ENCODE results near the gene SCN8A.

The SCN8A gene

DNA sequence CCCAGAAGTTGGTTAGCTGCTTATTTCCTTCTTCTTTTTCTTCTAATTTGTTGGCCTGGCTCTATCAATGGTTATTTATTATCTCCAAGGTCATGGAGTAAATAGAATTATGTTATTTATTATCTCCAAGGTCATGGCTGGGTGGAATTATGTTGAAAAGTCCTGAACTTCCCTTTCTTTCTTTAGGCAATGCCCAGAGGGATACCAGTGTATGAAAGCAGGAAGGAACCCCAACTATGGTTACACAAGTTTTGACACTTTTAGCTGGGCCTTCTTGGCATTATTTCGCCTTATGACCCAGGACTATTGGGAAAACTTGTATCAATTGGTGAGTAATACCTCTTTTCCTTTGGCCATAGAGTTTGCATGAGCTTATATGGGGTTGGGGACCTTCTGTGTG is 111.6 kb downstream of the SCN8A start:
- H3K4me1 ChIP-seq (ENCODE audit: low read length) = no peaks in the 10 kb centered on the region
- H3K9me2 ChIP-seq (replicated peaks; ENCODE audit: insufficient read depth, low read length) = no peaks in the 10 kb centered on the region
- H3F3A ChIP-seq (ENCODE audit: insufficient read depth, low read length) = no peaks in the 10 kb centered on the region
- no peak overlapping the region for H3K27ac ChIP-seq (ENCODE audit: low read length)
- DNase-seq = no peak
- no peaks in the 10 kb centered on the region for H3K9me3 ChIP-seq (replicated peaks; ENCODE audit: insufficient read depth, low read length)
- H3K36me3 ChIP-seq (replicated peaks; ENCODE audit: insufficient read depth, low read length) = no peaks in the 10 kb centered on the region
- H3K9ac ChIP-seq (ENCODE audit: low read length) = no peak overlapping the region
- H4K20me1 ChIP-seq (ENCODE audit: insufficient read depth, low read length) = no peaks in the 10 kb centered on the region
- H3K79me2 ChIP-seq (ENCODE audit: low read length) = no peaks in the 10 kb centered on the region
- TF ChIP-seq EZH2phosphoT487 (IDR thresholded peaks at IDR 0.05; ENCODE audit: low read length) (no peak), EZH2 (optimal IDR thresholded peaks at IDR 0.05; ENCODE audit: low read depth, low read length) (no peak)
- TF ChIP-seq, protein P1, sequence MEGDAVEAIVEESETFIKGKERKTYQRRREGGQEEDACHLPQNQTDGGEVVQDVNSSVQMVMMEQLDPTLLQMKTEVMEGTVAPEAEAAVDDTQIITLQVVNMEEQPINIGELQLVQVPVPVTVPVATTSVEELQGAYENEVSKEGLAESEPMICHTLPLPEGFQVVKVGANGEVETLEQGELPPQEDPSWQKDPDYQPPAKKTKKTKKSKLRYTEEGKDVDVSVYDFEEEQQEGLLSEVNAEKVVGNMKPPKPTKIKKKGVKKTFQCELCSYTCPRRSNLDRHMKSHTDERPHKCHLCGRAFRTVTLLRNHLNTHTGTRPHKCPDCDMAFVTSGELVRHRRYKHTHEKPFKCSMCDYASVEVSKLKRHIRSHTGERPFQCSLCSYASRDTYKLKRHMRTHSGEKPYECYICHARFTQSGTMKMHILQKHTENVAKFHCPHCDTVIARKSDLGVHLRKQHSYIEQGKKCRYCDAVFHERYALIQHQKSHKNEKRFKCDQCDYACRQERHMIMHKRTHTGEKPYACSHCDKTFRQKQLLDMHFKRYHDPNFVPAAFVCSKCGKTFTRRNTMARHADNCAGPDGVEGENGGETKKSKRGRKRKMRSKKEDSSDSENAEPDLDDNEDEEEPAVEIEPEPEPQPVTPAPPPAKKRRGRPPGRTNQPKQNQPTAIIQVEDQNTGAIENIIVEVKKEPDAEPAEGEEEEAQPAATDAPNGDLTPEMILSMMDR (IDR thresholded peaks at IDR 0.05; ENCODE audit: low read length) = no peak
- H3K4me3 ChIP-seq (ENCODE audit: low read length) = no peak overlapping the region
- H3K27me3 ChIP-seq (replicated peaks; ENCODE audit: insufficient read depth, low read length) = no peaks in the 10 kb centered on the region
- H2AFZ ChIP-seq (ENCODE audit: low read length) = no peak overlapping the region
- H3K4me2 ChIP-seq (ENCODE audit: low read depth, low read length) = no peak overlapping the region

DNA sequence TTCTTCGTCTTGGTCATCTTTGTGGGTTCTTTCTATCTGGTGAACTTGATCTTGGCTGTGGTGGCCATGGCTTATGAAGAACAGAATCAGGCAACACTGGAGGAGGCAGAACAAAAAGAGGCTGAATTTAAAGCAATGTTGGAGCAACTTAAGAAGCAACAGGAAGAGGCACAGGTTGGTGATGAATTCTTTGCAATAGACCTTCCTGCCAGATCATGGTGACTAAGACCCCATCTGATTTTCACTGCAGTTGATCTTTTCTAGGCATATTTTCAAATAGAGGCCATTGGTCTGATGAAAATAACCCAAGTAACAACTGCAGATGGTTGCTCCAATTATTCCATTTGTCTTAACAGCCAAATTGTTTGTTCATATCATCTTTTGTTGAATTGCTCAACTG is 114.4 kb downstream of the SCN8A start:
- Histone ChIP-seq H3K79me2 (ENCODE audit: low read length) (no peaks in the 10 kb centered on the region), H2AFZ (ENCODE audit: low read length) (no peak overlapping the region), H3K4me2 (ENCODE audit: low read depth, low read length) (no peak overlapping the region), H4K20me1 (ENCODE audit: insufficient read depth, low read length) (no peaks in the 10 kb centered on the region), H3K4me1 (ENCODE audit: low read length) (no peaks in the 10 kb centered on the region), H3K36me3 (replicated peaks; ENCODE audit: insufficient read depth, low read length) (no peaks in the 10 kb centered on the region), H3K27ac (ENCODE audit: low read length) (no peak overlapping the region), H3K9me2 (replicated peaks; ENCODE audit: insufficient read depth, low read length) (no peaks in the 10 kb centered on the region), H3K27me3 (replicated peaks; ENCODE audit: insufficient read depth, low read length) (no peaks in the 10 kb centered on the region), H3K4me3 (ENCODE audit: low read length) (no peak overlapping the region), H3K9me3 (replicated peaks; ENCODE audit: insufficient read depth, low read length) (no peaks in the 10 kb centered on the region), H3F3A (ENCODE audit: insufficient read depth, low read length) (no peaks in the 10 kb centered on the region), H3K9ac (ENCODE audit: low read length) (no peak overlapping the region)
- DNase-seq = no peak
- TF ChIP-seq, protein P1 (IDR thresholded peaks at IDR 0.05; ENCODE audit: low read length) = no peak
- TF ChIP-seq EZH2phosphoT487 (IDR thresholded peaks at IDR 0.05; ENCODE audit: low read length) (no peak), EZH2 (optimal IDR thresholded peaks at IDR 0.05; ENCODE audit: low read depth, low read length) (no peak)

DNA sequence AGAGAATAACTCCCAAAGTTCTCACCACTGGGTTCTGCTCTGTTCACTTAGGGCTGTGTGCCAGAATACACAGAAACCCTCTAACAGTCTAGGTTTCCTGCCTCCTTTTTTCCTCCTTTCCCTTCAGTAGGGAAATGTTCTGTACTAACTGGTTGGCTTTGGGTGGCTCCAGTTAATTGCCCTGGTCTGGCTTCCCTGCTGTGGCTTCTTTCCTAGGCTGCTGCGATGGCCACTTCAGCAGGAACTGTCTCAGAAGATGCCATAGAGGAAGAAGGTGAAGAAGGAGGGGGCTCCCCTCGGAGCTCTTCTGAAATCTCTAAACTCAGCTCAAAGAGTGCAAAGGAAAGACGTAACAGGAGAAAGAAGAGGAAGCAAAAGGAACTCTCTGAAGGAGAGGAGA is 115.2 kb downstream of the SCN8A start:
- no peaks in the 10 kb centered on the region for H4K20me1 ChIP-seq (ENCODE audit: insufficient read depth, low read length)
- H3F3A ChIP-seq (ENCODE audit: insufficient read depth, low read length) = no peaks in the 10 kb centered on the region
- no peak overlapping the region for H2AFZ ChIP-seq (ENCODE audit: low read length)
- no peaks in the 10 kb centered on the region for H3K9me3 ChIP-seq (replicated peaks; ENCODE audit: insufficient read depth, low read length)
- DNase-seq = no peak
- H3K27ac ChIP-seq (ENCODE audit: low read length) = no peak overlapping the region
- TF ChIP-seq EZH2phosphoT487 (IDR thresholded peaks at IDR 0.05; ENCODE audit: low read length) (no peak), EZH2 (optimal IDR thresholded peaks at IDR 0.05; ENCODE audit: low read depth, low read length) (no peak)
- TF ChIP-seq, protein P1 (IDR thresholded peaks at IDR 0.05; ENCODE audit: low read length) = no peak
- no peaks in the 10 kb centered on the region for H3K27me3 ChIP-seq (replicated peaks; ENCODE audit: insufficient read depth, low read length)
- H3K4me2 ChIP-seq (ENCODE audit: low read depth, low read length) = no peak overlapping the region
- H3K36me3 ChIP-seq (replicated peaks; ENCODE audit: insufficient read depth, low read length) = no peaks in the 10 kb centered on the region
- no peak overlapping the region for H3K4me3 ChIP-seq (ENCODE audit: low read length)
- no peak overlapping the region for H3K9ac ChIP-seq (ENCODE audit: low read length)
- H3K9me2 ChIP-seq (replicated peaks; ENCODE audit: insufficient read depth, low read length) = no peaks in the 10 kb centered on the region
- no peaks in the 10 kb centered on the region for H3K79me2 ChIP-seq (ENCODE audit: low read length)
- no peaks in the 10 kb centered on the region for H3K4me1 ChIP-seq (ENCODE audit: low read length)

All from MM.1S (cell line).